HEK293 (cell line): ENCODE results near the gene ARL11.

Experiments
- CTCF ChIA-PET: fragments of 350-600 bp; formaldehyde crosslinking; extraction: SDS; loops from one replicate; lab custom pipeline; 2021; ENCODE audit warnings: antibody characterized with exemption; lab: Yijun Ruan, JAX
- POLR2A ChIA-PET: fragments of 300-600 bp; formaldehyde crosslinking; extraction: SDS; loops from one replicate; lab custom pipeline; 2020; ENCODE audit warnings: antibody characterized with exemption, inconsistent platforms; lab: Yijun Ruan, JAX
- H3K27ac ChIP-seq: fragments of 200-500 bp; sonication (Bioruptor generic); 2 replicates; pipeline ENCODE4 v1.5.1; 2014; ENCODE audit warnings: low read depth, low read length, control low read depth, inconsistent platforms; ENCODE audit errors: extremely low read depth
- H3K36me3 ChIP-seq, 2 experiments: fragments of 200-500 bp in 1 of 2; sonication (Bioruptor generic) in 1 of 2; 1 replicate in 1 of 2; 2 replicates in 1 of 2; pipeline ENCODE4 v1.5.1; 2014 to 2017; ENCODE audit warnings: inconsistent platforms in 2 of 2, low read length in 2 of 2; ENCODE audit not compliant: control insufficient read depth in 2 of 2, insufficient read depth in 1 of 2
- H3K4me1 ChIP-seq: fragments of 200-500 bp; sonication (Bioruptor generic); 2 replicates; pipeline ENCODE4 v1.5.1; 2014; ENCODE audit warnings: mild to moderate bottlenecking, low read length, inconsistent platforms; ENCODE audit not compliant: control insufficient read depth, insufficient read depth
- H3K4me3 ChIP-seq: 2 replicates; pipeline ENCODE4 v1.5.1; 2011; ENCODE audit warnings: low read depth, mild to moderate bottlenecking, control low read depth, low read length, moderate library complexity
- H3K9me3 ChIP-seq: fragments of 200-500 bp; sonication (Bioruptor generic); 2 replicates; pipeline ENCODE4 v1.5.1; 2014; ENCODE audit warnings: low read depth, low read length, inconsistent platforms; ENCODE audit not compliant: control insufficient read depth, insufficient read depth
- EGR2 ChIP-seq: fragments of 450-650 bp; formaldehyde crosslinking; IDR thresholded peaks from 2 replicates; pipeline ENCODE4 v1.5.1; 2016; ENCODE audit warnings: low read depth, missing biosample characterization, missing genetic modification characterization
- PBX3 ChIP-seq: sonication (generic); formaldehyde crosslinking; IDR thresholded peaks from 2 replicates; pipeline ENCODE4 v1.8.1; 2022; ENCODE audit warnings: mild to moderate bottlenecking, moderate library complexity, missing genetic modification reagents
- SETDB1 ChIP-seq: IDR thresholded peaks from one replicate; pipeline ENCODE4 v1.6.1; 2017; ENCODE audit warnings: mild to moderate bottlenecking, low read length, moderate library complexity, mixed read lengths; ENCODE audit not compliant: insufficient read length
- TSHZ1 ChIP-seq: fragments of 450-650 bp; formaldehyde crosslinking; IDR thresholded peaks from 2 replicates; pipeline ENCODE4 v1.5.1; 2016; ENCODE audit warnings: missing biosample characterization, missing genetic modification characterization, borderline replicate concordance
- ZFHX2 ChIP-seq: fragments of 450-650 bp; formaldehyde crosslinking; conservative IDR thresholded peaks from 2 replicates; pipeline ENCODE4 v1.5.1; 2016; ENCODE audit warnings: missing biosample characterization, missing genetic modification characterization
- ZIC2 ChIP-seq: fragments of 450-650 bp; formaldehyde crosslinking; IDR thresholded peaks from 2 replicates; pipeline ENCODE4 v1.5.1; 2016; ENCODE audit warnings: missing biosample characterization, missing genetic modification characterization
- ZNF121 ChIP-seq: fragments of 450-650 bp; formaldehyde crosslinking; IDR thresholded peaks from 2 replicates; pipeline ENCODE4 v1.5.1; 2016; ENCODE audit warnings: missing biosample characterization, missing genetic modification characterization
- ZNF133 ChIP-seq: fragments of 450-650 bp; formaldehyde crosslinking; IDR thresholded peaks from 2 replicates; pipeline ENCODE4 v1.5.1; 2016; ENCODE audit warnings: missing biosample characterization, missing genetic modification characterization
- ZNF148 ChIP-seq: fragments of 450-650 bp; formaldehyde crosslinking; IDR thresholded peaks from 2 replicates; pipeline ENCODE4 v1.5.0; 2017; ENCODE audit warnings: missing biosample characterization, missing genetic modification characterization, borderline replicate concordance
- ZNF16 ChIP-seq: fragments of 450-650 bp; formaldehyde crosslinking; IDR thresholded peaks from 2 replicates; pipeline ENCODE4 v1.5.1; 2016; ENCODE audit warnings: low read depth, missing biosample characterization, missing genetic modification characterization
- ZNF23 ChIP-seq: fragments of 450-650 bp; formaldehyde crosslinking; IDR thresholded peaks from 2 replicates; pipeline ENCODE4 v1.5.1; 2016; ENCODE audit warnings: missing biosample characterization, missing genetic modification characterization, borderline replicate concordance
- ZNF26 ChIP-seq: fragments of 450-650 bp; formaldehyde crosslinking; IDR thresholded peaks from 2 replicates; pipeline ENCODE4 v1.5.1; 2016; ENCODE audit warnings: missing biosample characterization, missing genetic modification characterization
- ZNF544 ChIP-seq: fragments of 450-650 bp; formaldehyde crosslinking; IDR thresholded peaks from 2 replicates; pipeline ENCODE4 v1.5.0; 2017; ENCODE audit warnings: missing biosample characterization, missing genetic modification characterization
- ZNF549 ChIP-seq: fragments of 450-650 bp; IDR thresholded peaks from 2 replicates; pipeline ENCODE4 v1.5.1; 2018; ENCODE audit warnings: missing biosample characterization, missing genetic modification characterization, mild to moderate bottlenecking, inconsistent platforms, moderate library complexity
- ZNF596 ChIP-seq: fragments of 450-650 bp; IDR thresholded peaks from 2 replicates; pipeline ENCODE4 v1.5.0; 2018; ENCODE audit warnings: missing biosample characterization, mild to moderate bottlenecking, missing genetic modification characterization, moderate library complexity
- ZNF600 ChIP-seq: fragments of 450-650 bp; formaldehyde crosslinking; IDR thresholded peaks from 2 replicates; pipeline ENCODE4 v1.5.1; 2016; ENCODE audit warnings: missing biosample characterization, missing genetic modification characterization
- TF ChIP-seq, protein P1 (sequence below): fragments of 450-650 bp; formaldehyde crosslinking; IDR thresholded peaks from 2 replicates; pipeline ENCODE4 v1.5.1; 2016; ENCODE audit warnings: missing biosample characterization, missing genetic modification characterization
- TF ChIP-seq, protein P2 (sequence below): fragments of 450-650 bp; formaldehyde crosslinking; conservative IDR thresholded peaks from 2 replicates; pipeline ENCODE4 v1.5.1; 2016; ENCODE audit warnings: low read depth, missing biosample characterization, missing genetic modification characterization

Gene ARL11

GRCh38 chr13:49630580-49630979, 2.3 kb downstream of the ARL11 start:
- TF ChIP-seq ZNF26 (tag by site-specific recombination) (peak; percentile 72), ZNF133 (no peak), SETDB1 (no peak), TSHZ1 (tag by site-specific recombination) (no peak), PBX3 (CRISPR knock-in tag) (no peak)
- H3K4me3 ChIP-seq, result no peak overlapping the region
- no peaks in the 10 kb centered on the region for H3K4me1 ChIP-seq
- no peaks in the 10 kb centered on the region for H3K9me3 ChIP-seq
- CTCF ChIA-PET, result interaction anchor here (0.6 kb wide), 1 partner anchor 215 kb away, joined by 4 read pairs; no protein-coding TSS in a partner anchor
- H3K27ac ChIP-seq, result no peak overlapping the region
- POLR2A ChIA-PET, result no interaction called here
- no peaks in the 10 kb centered on the region for H3K36me3 ChIP-seq

GRCh38 chr13:49632156-49632555, 3.8 kb downstream of the ARL11 start:
- TF ChIP-seq ZNF596 (tag by site-specific recombination) (no peak), ZNF23 (tag by site-specific recombination) (no peak), ZNF600 (tag by site-specific recombination) (no peak), EGR2 (tag by site-specific recombination) (no peak)
- TF ChIP-seq, all 188 proteins: peak for 0
- ChIA-PET POLR2A (no interaction called here), CTCF (no interaction called here)

DNA sequence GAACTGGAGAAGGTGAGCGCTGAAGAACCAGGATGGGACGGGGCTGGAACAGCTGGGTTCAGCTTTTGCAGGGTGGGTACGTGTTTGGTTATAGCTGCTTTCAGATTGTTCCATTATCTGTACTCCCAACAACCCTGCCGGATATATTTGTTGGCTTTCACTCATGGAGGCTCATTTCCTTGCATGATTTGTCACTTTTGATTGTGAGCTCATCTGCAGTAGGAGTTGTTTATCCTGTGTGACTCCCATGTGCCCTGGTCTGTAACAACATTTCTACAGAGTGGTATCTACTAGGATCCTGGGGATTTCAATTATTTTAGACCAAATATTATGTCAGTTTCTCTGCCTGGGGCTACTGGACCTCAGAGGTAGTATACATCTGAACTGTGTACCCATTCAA, 5.4 kb downstream of the ARL11 start:
- Histone ChIP-seq H3K4me1 (no peaks in the 10 kb centered on the region), H3K27ac (no peak overlapping the region), H3K9me3 (no peaks in the 10 kb centered on the region), H3K4me3 (no peak overlapping the region), H3K36me3 (no peaks in the 10 kb centered on the region)
- CTCF ChIA-PET, result no interaction called here
- POLR2A ChIA-PET, result no interaction called here
- TF ChIP-seq ZNF16 (tag by site-specific recombination) (no peak), ZNF596 (tag by site-specific recombination) (no peak), ZFHX2 (tag by site-specific recombination) (no peak), ZNF148 (no peak), ZIC2 (tag by site-specific recombination) (no peak), ZNF544 (tag by site-specific recombination) (no peak), ZNF121 (tag by site-specific recombination) (no peak), ZNF549 (tag by site-specific recombination) (no peak)
- TF ChIP-seq, protein P1, sequence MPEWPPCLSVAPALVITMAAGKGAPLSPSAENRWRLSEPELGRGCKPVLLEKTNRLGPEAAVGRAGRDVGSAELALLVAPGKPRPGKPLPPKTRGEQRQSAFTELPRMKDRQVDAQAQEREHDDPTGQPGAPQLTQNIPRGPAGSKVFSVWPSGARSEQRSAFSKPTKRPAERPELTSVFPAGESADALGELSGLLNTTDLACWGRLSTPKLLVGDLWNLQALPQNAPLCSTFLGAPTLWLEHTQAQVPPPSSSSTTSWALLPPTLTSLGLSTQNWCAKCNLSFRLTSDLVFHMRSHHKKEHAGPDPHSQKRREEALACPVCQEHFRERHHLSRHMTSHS (tag by site-specific recombination), result no peak
- TF ChIP-seq, protein P2, sequence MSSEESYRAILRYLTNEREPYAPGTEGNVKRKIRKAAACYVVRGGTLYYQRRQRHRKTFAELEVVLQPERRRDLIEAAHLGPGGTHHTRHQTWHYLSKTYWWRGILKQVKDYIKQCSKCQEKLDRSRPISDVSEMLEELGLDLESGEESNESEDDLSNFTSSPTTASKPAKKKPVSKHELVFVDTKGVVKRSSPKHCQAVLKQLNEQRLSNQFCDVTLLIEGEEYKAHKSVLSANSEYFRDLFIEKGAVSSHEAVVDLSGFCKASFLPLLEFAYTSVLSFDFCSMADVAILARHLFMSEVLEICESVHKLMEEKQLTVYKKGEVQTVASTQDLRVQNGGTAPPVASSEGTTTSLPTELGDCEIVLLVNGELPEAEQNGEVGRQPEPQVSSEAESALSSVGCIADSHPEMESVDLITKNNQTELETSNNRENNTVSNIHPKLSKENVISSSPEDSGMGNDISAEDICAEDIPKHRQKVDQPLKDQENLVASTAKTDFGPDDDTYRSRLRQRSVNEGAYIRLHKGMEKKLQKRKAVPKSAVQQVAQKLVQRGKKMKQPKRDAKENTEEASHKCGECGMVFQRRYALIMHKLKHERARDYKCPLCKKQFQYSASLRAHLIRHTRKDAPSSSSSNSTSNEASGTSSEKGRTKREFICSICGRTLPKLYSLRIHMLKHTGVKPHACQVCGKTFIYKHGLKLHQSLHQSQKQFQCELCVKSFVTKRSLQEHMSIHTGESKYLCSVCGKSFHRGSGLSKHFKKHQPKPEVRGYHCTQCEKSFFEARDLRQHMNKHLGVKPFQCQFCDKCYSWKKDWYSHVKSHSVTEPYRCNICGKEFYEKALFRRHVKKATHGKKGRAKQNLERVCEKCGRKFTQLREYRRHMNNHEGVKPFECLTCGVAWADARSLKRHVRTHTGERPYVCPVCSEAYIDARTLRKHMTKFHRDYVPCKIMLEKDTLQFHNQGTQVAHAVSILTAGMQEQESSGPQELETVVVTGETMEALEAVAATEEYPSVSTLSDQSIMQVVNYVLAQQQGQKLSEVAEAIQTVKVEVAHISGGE (tag by site-specific recombination), result no peak

More at GRCh38 chr13:49632156-49632555, 3.8 kb downstream of the ARL11 start:
- Histone ChIP-seq H3K4me3 (no peak overlapping the region), H3K4me1 (no peaks in the 10 kb centered on the region), H3K9me3 (no peaks in the 10 kb centered on the region), H3K27ac (no peak overlapping the region), H3K36me3 (no peaks in the 10 kb centered on the region)
